ENCODE results near the gene CPT1B.

Gene CPT1B

DNA sequence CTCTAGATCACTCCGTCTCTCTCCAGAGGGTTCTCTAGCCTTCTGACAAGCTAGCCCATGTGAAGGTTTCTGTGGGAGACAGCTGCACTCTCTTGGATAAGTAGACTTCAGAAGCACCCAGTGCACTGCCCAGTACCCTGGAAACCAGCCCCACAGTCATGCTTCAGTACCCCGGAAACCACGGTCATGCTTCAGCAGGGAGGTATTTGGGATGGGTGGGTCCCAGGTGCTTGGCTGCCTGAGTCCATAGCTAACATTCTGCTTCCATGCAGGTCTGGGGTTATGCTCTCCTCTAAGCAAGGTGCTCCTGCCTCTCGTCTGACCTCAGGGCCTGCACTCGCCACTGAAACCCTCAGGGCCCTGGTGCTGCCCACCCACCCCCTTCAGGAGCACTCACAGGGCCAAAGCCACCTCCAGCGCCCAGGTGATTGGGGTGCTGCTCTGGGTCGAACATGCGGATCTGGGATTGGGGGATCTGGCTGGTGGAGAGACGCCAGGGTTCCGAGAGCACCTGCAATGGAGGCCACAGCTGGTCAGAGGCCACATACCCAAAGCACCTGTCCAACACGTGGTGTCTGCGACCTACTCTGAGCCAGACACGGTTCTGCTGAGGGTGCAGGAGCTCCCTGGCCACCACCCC, 8.2 kb downstream of the CPT1B start:
- DNase-seq (ENCODE audit: low read depth in 2 of 2): no peak

DNA sequence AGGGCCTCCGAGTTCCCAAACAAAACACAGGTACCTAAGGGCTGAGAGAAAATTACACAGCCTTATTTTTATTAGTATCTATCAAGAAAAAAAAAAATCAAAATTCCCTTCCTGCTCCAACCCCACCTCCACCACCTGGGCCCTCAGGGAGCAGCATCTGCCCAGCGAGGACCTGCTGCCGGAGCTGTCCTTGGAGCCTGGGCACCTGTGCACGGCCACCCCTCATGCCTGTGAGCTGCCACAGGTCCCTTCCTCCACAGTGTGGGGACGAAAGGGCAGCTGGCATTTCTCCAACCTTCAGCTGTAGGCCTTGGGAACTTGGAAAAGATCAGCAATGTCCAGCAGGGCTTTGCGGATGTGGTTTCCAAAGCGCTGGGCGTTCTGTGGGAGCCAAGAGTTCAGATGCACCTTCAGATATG, 9.2 kb downstream of the CPT1B start:
- no peak for DNase-seq (ENCODE audit: low read depth in 2 of 2)

DNA sequence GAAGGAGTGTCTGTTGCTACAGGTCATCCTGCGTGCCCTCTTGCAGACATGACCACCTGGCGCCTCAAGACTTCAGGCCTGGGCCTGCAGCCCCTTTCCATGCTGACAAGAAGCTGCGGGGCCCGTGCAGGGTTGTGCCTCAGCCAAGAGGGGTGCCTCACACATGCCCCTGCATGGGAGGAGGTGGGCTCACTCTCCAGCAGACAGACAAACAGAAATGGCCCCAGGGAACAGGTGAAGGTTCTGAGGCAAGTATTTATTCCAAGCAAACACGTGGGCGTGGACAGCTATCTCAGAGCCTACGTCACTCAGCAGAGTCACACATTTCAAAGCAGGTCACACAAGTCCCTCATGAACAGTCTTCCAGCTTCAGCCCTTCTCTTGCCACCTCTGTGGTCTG, 9.6 kb downstream of the CPT1B start:
- no peak for DNase-seq (ENCODE audit: low read depth in 2 of 2)

DNA sequence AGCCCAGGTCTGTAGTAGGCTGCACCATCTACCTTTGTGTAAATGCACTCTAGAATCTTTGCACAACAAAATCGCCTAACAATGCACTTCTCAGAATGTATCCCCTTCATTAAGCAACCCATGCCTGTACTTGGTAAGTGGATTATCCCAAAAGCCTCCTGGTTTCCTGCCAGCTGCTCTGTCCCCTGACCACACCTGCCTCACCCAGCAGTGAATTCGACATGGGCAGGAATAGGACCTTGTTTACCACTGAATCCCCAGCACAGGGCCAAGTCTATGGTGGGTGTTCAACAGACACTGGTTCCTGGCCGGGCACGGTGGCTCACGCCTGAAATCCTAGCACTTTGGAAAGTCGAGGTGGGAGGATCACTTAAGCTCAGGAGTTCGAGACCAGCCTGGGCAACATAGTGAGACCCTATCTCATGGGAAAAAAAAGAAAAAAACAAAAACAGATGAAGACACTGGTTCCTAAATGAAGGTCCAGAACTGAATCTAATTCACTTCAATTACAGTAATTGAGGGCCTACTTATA, 10.4 kb downstream of the CPT1B start:
- DNase-seq (ENCODE audit: low read depth in 2 of 2): no peak

DNA sequence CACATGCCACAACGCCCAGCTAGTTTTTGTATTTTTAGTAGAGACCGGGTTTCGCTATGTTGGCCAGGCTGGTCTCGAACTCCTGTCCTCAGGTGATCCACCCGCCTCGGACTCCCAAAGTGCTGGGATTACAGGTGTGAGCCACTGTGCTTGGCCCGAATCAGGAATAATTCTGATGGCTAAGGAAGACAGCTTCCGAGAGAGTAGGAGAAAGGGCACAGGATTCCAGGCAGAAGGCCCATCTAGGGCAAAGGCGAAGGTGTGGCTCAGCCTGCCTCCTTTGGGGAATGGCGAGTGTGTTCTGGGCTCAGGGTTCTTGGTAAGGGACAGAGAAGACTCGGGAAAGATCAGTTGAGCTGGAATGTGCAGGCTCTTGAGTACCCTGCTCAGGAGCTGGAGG, 13.9 kb downstream of the CPT1B start:
- DNase-seq (ENCODE audit: low read depth in 2 of 2): no peak

DNA sequence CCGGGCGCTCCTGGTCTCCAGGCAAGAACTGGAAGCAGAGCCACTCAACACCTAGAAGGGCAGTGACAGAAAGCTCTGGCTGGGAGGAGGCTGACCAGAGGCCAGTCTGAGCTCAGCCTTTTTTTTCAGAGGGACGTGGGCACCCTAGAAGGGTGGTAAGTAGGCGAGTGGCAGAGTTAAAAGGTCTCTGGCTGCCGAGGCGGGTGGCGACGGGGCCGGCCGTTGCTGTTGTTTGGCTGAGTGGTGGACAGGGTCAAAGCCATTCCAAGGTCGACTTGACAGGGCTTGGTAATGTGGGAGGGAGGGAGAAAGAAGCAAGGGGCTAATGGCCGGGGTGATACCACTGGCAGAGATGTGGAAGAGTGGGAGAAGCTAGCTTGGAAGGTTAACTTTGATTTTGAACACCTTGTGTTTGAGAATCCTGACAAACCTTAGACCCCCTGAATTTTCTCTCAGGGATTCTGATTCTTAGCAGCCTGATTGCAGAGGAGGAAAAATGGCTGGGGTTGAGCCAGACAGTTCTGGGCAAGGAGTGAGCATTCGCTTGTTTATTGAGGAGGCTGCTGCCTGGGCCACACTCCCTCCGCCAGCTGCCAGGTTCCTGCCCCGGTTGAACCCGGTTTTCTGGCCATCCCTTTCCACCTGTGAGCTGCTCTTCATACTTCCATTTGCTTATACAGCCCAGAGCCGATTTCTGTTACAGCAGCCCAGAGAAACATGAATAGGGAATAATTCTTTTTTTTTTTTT, 14.6 kb downstream of the CPT1B start:
- no peak for DNase-seq (ENCODE audit: low read depth in 2 of 2)

DNA sequence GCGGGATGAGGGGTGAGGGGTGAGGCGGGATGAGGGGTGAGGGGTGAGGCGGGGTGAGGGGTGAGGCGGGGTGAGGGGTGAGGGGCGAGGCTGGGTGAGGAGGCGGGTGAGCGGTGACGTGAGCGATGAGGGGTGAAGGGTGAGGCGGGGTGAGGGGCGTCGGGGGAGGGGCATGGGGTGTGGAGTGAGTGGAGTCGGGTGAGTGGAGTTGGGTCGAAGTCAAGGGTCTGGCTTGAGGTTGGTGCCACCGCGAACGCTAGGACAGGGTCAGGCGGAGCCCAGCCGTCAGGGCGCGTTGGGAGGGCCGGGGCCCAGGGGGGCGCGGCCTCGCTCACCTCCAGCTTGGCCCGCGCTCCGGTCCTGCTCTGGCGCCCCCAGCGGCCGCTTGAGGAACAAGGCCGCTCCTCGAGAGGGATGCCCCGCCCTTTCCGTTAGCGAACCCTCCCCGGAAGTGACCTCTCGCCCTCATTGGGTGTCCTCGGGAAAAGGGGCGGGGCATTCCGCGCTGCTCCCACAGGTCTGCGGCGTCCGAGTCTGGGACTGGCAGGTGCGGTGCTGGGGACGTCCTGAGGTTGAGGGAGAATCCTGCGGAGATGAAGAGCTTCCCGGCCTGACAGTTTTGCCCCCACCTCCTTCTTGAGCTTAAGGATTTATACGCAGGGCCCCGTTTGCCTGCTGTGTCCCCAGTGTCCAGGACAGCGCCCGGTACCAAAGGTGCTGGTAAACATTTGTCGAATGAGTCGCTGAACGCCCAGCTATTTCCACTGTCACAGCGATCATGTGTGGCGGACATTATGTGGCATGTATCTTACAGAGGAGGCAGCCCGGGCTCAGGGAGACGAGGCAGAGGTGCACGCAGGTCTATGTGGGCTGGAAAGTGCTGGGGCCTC, 15.5 kb downstream of the CPT1B start, which contains the start of gene SYCE3:
SYCE3 (minus strand) TSS at position 397 of the 890 bp plus-strand sequence. CDS start 6,514 bp downstream, outside the sequence.
- DNase-seq (ENCODE audit: low read depth in 2 of 2): peak; percentile 88 to 97

DNA sequence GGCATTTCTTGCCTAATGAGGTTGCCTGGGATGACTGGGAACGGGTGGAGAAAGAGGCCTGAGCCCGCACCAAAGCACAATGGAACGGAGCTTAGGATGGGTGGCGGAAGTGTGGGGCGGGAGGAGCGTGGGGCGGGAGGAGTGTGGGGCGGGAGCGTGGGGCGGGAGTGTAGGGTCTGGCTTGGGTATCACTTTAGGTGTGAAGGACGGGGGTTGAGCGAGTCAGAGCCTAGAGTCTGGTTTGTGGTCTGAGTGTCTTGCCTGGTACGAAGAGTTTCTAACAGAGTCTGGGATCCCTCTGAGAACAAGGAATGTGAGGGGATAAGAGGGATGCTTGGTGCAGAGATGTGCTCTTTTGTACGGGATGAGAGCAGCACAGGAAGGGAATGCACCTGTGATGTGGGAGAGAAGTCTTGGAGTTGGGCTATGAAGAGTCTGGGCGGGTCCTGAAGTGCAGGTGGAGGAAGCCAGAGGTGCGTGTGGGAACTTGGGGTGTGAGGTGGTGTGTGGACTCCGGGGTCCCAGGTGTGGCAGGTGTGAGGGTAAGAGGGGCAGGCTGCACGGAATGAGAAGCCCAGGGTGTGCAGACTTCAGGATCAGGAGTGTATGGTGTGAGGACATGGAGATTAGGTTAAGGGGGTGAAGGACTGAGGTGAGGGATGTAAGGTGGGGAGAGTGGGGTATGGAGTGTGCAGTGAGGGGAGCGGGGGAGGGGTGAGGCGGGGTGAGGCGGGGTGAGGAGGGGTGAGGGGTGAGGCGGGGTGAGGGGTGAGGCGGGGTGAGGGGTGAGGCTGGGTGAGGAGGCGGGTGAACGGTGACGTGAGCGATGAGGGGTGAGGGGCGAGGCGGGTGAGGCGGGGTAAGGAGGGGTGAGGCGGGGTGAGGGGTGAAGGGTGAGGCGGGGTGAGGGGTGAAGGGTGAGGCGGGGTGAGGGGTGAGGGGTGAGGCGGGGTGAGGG, 16.5 kb downstream of the CPT1B start:
- DNase-seq (ENCODE audit: low read depth in 2 of 2): no peak

DNA sequence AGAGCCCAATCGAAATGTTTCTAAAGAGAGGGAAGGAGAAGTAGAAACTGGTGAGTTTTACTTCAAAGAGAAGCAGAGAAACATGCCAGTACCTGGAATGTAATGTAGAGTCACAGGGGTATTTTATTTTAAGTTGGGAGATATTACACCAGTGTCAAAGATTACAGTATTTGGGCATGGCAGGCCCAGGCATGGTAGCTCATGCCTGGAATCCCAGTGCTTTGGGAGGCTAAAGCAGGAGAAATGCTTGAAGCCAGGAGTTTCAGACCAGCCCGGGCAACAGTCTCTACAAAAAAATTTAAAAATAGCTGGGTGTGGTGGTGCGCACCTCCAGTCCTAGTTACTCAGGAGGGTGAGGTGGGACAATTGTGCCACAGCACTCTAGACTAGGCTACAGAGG, 18.2 kb downstream of the CPT1B start:
- DNase-seq (ENCODE audit: low read depth in 2 of 2): no peak

DNA sequence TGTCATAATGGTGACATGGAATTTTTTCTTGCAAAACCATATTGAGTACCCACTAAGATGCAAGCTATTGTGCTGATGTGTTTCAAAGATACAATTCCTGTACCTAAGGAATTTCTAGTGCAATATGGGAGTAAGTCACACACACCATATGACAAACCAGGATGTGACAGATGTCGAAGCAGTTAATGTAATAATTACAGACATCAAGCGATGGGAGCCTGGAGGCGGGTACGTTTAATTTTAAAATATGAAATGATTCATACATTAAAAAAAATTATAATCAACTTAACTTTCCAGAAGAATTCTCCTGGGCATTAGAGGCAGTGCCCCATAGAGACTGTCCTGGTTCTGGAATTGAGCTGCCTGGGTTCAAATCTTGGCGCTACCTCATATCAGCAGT, 21.5 kb downstream of the CPT1B start:
- DNase-seq (ENCODE audit: low read depth in 2 of 2): no peak

DNA sequence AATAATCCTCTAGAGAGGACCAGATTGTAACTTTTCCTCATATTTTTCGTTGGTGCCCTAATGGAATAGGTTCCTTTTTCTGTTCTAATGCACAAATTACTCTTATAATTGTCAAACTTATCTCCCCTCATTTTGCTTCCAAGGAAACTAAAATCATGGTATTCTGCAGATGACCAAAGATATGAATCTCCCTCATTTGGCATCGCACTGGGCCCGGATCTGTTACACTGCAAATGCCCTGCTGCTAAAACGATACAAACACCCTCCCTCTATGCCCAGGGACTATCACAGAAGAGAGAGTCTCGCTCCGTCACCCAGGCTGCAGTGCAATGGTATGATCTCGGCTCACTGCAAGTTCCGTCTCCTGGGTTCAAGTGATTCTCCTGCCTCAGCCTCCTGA, 24.9 kb downstream of the CPT1B start:
- no peak for DNase-seq (ENCODE audit: low read depth in 2 of 2)

DNA sequence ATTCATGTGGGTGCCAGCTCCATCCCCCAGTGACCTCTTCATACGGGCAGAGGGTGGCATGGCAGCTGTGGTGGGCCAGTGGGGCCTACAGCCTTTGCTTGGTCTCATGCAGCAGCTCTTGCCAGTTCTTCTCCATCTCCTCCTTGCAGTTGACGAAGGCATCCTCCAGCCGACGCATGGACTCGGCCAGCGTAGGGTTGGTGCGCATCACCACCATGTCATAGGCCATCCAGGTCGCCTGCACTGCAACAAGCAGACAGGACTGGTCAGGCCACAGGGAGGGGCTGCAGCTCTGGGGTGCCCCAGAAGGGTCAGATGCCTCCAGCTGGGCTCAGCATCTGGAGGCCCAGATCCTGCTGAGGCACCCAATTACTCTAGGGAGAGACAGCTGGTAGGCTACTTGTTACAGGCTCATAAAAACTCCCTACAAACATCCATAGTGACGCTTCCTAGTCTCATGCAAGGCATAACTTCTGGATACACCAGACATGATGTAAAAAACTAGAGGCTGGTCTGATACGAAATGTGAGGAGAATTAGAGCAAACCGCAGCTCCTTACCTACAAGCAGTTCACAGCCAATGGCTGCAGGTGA, 27.0 kb downstream of the CPT1B start:
- DNase-seq (ENCODE audit: low read depth in 2 of 2): no peak

DNA sequence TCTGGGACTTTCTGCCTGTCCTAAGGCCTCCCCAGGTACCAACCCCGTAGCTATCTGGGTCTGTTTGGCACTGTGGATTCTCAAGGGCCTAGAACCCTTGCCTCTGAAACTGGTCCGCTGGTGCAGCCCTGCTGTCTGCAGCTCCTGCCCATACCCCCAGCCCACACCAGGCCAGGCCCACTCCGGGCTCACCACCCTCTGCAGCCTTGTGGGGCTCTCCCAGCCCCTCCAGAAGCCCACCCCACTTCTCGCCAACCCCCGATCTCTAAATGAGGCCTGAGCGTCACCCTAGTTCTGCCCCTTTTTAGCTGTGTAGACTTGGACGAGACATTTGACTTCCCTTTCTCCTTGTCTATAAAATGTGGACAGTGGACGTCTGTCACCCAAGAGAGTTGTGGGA, 27.8 kb downstream of the CPT1B start:
- DNase-seq (ENCODE audit: low read depth in 2 of 2): no peak

DNA sequence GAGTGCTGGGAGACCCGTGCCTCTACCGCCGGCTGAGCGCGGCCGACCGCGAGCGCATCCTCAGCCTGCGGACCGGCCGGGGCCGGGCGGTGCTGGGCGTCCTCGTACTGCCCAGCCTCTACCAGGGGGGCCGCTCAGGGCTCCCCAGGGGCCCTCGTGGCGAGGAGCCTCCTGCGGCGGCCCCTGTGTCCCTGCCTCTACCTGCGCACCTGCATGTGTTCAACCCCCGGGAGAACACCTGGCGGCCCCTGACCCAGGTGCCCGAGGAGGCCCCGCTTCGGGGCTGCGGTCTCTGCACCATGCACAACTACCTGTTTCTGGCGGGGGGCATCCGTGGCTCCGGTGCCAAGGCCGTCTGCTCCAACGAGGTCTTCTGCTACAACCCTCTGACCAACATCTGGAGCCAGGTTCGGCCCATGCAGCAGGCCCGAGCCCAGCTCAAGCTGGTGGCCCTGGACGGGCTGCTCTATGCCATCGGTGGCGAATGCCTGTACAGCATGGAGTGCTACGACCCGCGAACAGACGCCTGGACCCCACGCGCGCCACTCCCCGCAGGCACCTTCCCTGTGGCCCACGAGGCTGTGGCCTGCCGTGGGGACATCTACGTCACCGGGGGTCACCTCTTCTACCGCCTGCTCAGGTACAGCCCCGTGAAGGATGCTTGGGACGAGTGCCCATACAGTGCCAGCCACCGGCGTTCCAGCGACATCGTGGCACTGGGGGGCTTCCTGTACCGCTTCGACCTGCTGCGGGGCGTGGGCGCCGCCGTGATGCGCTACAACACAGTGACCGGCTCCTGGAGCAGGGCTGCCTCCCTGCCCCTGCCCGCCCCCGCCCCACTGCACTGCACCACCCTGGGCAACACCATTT, 29.1 kb downstream of the CPT1B start:
- no peak for DNase-seq (ENCODE audit: low read depth in 2 of 2)

DNA sequence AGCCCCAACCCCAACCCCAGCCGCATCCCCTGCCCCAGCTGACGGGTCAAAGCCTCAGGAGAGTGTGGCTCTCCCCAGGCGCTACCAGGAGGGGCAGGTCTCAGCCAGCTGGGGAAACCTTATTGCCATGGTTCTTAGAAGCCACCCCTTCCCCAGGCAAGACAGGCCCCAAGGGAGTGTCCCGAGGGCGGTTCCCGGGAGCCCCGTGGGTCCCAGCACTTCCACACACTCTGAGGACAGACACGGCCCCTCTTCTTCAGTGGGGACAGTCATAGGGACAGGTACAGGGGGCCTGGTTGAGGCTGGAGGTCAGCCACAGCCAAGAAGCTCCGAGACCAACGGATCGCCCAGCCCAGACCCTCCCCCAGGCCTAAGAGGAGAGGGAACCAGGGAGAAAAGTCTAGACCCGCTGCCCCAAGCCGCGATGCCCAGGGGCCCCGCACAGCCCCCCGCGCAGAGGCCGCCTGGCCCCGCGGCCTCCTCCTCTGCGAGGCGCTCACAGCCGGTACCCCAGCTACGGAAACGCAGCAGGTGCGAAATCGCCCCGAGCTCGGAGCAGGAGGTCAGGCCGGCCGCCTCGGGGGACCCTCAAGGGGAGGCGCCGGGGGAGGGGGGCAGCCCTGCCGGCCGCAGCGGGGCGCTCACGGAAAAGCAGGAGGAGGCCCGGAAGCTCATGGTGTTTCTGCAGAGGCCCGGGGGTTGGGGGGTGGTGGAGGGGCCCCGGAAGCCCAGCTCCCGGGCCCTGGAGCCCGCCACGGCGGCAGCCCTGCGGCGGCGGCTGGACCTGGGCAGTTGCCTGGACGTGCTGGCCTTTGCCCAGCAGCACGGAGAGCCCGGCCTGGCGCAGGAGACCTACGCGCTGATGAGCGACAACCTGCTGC, 29.9 kb downstream of the CPT1B start:
- no peak for DNase-seq (ENCODE audit: low read depth in 2 of 2)

DNA sequence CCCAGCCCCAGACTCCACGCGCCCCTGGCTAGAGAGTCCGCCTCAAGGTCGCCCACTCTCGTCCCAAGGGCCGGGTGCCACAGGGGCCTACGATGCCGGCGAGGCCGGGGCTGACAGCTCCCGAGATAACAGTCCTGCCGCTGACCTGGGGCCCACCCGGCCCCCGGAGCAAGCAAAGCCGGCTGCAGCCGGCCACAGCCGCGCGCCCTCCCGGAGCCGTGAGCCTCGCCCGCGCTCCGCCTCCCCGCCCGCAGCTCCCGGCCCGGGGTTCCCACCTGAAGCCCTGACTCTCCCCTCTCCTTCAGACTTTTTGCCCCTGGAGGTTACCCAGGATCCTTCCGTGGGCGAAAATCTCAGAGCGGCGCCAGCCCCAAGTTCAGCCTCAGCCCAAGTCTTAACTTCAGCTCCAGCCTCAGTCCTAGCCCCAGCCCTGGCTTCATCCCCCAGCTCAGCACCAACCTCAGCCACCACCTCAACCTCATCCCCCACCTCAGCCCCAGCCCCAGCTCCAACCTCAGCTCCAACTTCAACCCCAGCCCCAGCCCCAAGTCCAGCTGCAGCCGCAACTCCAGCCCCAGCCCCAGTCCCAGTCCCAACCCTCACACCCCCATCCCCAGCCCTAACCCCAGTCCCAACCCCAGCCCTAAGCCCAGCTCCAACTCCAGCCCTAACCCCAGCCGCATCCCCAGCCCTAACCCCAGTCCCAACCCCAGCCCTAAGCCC, 30.8 kb downstream of the CPT1B start:
- DNase-seq (ENCODE audit: low read depth in 2 of 2): no peak

DNA sequence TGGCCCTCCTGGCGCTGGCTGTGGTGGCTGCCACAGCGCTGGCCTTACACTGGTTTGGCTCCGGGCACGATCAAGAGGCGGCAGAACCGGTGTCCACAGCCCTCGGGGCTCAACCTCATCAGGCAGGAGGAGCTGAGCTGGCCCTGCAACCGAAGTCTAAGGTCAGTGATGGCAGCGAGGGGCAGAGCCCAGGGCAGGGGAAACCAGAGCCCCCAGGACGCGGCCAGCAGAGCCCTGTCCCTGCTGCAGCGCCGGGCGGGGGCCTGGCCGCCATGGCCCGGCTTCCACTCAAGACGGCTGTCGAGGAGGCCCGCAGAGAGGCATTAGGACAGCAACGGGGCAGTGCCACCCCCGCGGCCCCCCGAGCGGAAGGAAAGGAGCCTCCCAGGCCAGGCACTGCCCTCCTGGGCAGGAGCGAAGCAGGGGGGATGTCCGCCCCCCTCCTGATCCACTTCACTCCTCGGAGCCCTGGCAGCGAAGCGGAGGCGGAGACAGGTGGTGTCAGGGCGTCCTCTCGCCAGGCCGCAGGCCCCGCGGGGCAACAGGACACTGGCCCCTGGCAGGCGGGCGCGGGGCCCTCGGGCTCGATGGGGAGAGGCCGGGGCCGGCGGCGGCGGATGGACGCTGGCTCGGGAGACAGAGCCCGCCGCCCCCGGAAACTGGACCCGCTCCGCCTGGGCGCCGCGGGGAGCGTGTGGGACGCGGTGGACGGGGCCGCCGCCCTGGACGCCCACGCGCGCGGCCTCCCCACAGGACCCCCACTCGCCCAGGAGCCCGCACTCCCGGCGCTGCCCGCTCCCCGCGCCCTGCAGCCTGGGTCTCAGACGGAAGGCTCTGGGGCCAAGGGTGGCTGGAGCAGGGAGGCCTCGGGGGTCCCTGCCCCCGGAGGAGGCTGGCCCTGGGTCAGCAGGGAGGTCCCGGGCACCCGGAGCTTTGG, 31.6 kb downstream of the CPT1B start:
- DNase-seq (ENCODE audit: low read depth in 2 of 2): no peak
